NCI-H446 treated with DMSO at 0.1 percent for 48 hours (cell line): ENCODE data around the gene RBM19.

Source experiments
- DNase-seq: peaks from one replicate; lab custom pipeline; 2025; lab: John Stamatoyannopoulos, UW

Gene RBM19

GRCh38 chr12:113778432-113779132, 187.5 kb downstream of the RBM19 start:
- DNase-seq, result no peak

- no peak for DNase-seq
Measured at GRCh38 chr12:113777751-113778150, 188.4 kb downstream of the RBM19 start.

- no peak for DNase-seq
Measured at GRCh38 chr12:113776536-113776935, 189.6 kb downstream of the RBM19 start.

GRCh38 chr12:113774526-113774925, 191.6 kb downstream of the RBM19 start:
- no peak for DNase-seq

GRCh38 chr12:113772505-113773030, 193.6 kb downstream of the RBM19 start:
- no peak for DNase-seq

- DNase-seq, result no peak
Measured at GRCh38 chr12:113770389-113770865, 195.7 kb downstream of the RBM19 start.

- DNase-seq, result no peak
Measured at GRCh38 chr12:113769305-113769704, 196.8 kb downstream of the RBM19 start.

- DNase-seq, result no peak
Measured at GRCh38 chr12:113768850-113769249, 197.3 kb downstream of the RBM19 start.

GRCh38 chr12:113766879-113767878, 198.9 kb downstream of the RBM19 start:
- no peak for DNase-seq
